ENCODE measurements around the gene XXYLT1. TPM values are rescaled to one million over a fixed set of nuclear protein-coding genes. Genes with fewer than 3 reads are reported as not detected.

Gene XXYLT1
- total and polyA plus RNA-seq, 3 experiments from 2014 or later = 7.9 to 10.5 (median 8.3) TPM

DNA sequence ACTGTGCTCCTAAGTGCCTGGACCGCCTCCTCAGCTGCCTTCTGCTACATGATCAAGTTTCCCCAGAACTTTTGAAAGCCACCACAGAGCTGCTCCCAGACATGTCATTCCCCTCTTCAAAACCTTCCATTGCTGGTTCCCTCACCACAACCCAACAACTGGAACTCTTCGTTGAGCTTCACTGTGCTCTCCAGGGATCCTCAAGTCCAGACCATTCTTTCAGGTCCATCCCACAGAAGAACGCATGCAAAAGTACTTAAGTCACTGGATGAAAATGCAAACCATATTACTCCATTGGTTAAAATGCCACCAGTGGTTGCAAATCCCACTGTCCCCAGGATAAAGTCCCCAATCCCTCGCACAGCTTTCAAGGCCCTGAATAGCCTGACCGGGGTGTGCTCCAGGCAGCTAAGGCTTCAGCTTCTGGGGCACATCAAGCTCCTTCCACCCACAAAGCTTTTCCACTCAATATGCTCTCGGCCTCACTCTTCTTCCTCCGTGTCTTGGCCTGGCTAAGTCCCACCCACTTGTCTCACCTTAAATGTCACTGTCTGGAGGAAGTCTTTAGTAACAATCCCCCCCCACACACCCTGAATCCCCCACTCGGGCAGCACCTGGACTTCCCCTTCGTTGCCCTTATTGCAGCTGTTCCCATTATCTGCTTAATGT is 84.8 kb downstream of the XXYLT1 start:
- H3K27me3 Mint-ChIP-seq = no peaks in the 10 kb centered on the region
- peak overlapping the region in 7 of 8 donors; percentile 4 to 84 (median 34) for H3K27ac Mint-ChIP-seq
- H3K4me1 ChIP-seq (ENCODE audit: insufficient read depth, low read length) = no peaks in the 10 kb centered on the region
- ChIA-PET POLR2A (no interaction called here), CTCF (interaction anchor here (1.1 kb wide), 1 partner anchor 23 kb away, joined by 3 read pairs; no protein-coding TSS in a partner anchor)
- no peaks in the 10 kb centered on the region for H3K9me3 ChIP-seq (ENCODE audit: low read length)
- peak overlapping the region; percentile 0 for H3K27ac ChIP-seq (ENCODE audit: low read depth, low read length)
- H3K4me3 ChIP-seq (ENCODE audit: low read length) = no peak overlapping the region
- peak overlapping the region in 2 of 7 donors; percentile 7 to 8 for H3K4me3 Mint-ChIP-seq
- H3K9me3 Mint-ChIP-seq = peaks cover 2 to 10% (median 7%) of the 10 kb centered on the region in 5 donors
- DNase-seq = no peak
- H3K36me3 Mint-ChIP-seq = peaks cover 4 to 14% (median 5%) of the 10 kb centered on the region in 3 donors
- no peaks in the 10 kb centered on the region for H3K27me3 ChIP-seq (ENCODE audit: insufficient read depth, low read length, poor library complexity, severe bottlenecking)
- no peaks in the 10 kb centered on the region for H3K36me3 ChIP-seq (ENCODE audit: insufficient read depth, low read length)
- H3K4me1 Mint-ChIP-seq = peaks cover 36 to 53% (median 40%) of the 10 kb centered on the region in 3 donors

GRCh38 chr3:195185583-195185982 is 85.4 kb downstream of the XXYLT1 start:
- H3K4me3 ChIP-seq (ENCODE audit: low read length) = no peak overlapping the region
- no peaks in the 10 kb centered on the region for H3K9me3 ChIP-seq (ENCODE audit: low read length)
- H3K36me3 Mint-ChIP-seq = peaks cover 2 to 10% (median 5%) of the 10 kb centered on the region in 3 donors
- H3K36me3 ChIP-seq (ENCODE audit: insufficient read depth, low read length) = no peaks in the 10 kb centered on the region
- H3K27me3 ChIP-seq (ENCODE audit: insufficient read depth, low read length, poor library complexity, severe bottlenecking) = no peaks in the 10 kb centered on the region
- H3K4me3 Mint-ChIP-seq = peak overlapping the region in 1 of 7 donors; percentile 2
- DNase-seq = no peak
- no peaks in the 10 kb centered on the region for H3K27me3 Mint-ChIP-seq
- CTCF ChIA-PET = interaction anchor here (1.1 to 1.2 kb wide), 2 partner anchors 15 to 23 kb away, joined by 3 to 5 read pairs; no protein-coding TSS in a partner anchor
- peaks cover 36 to 53% (median 41%) of the 10 kb centered on the region in 3 donors for H3K4me1 Mint-ChIP-seq
- peak overlapping the region; percentile 0 for H3K27ac ChIP-seq (ENCODE audit: low read depth, low read length)
- H3K27ac Mint-ChIP-seq = peak overlapping the region in 3 of 8 donors; percentile 29 to 76 (median 41)
- POLR2A ChIA-PET = no interaction called here
- peaks cover 0 to 5% (median 3%) of the 10 kb centered on the region in 5 donors for H3K9me3 Mint-ChIP-seq
- no peaks in the 10 kb centered on the region for H3K4me1 ChIP-seq (ENCODE audit: insufficient read depth, low read length)

GRCh38 chr3:195184716-195185421 is 86.1 kb downstream of the XXYLT1 start:
- Mint-ChIP-seq H3K36me3 (peaks cover 3 to 10% (median 5%) of the 10 kb centered on the region in 3 donors), H3K4me3 (peak overlapping the region in 3 of 7 donors; percentile 7 to 56 (median 26)), H3K4me1 (peaks cover 36 to 53% (median 41%) of the 10 kb centered on the region in 3 donors), H3K9me3 (peaks cover 0 to 5% (median 3%) of the 10 kb centered on the region in 5 donors), H3K27me3 (no peaks in the 10 kb centered on the region), H3K27ac (peak overlapping the region in 3 of 8 donors; percentile 62 to 77 (median 64))
- no peak overlapping the region for H3K4me3 ChIP-seq (ENCODE audit: low read length)
- H3K27me3 ChIP-seq (ENCODE audit: insufficient read depth, low read length, poor library complexity, severe bottlenecking) = no peaks in the 10 kb centered on the region
- POLR2A ChIA-PET = interaction anchor here (0.7 kb wide), 1 partner anchor 57 kb away, joined by 4 read pairs; no protein-coding TSS in a partner anchor
- no peak for DNase-seq
- CTCF ChIA-PET = interaction anchor here (1.1 to 1.2 kb wide), 2 partner anchors 16 to 24 kb away, joined by 3 to 5 read pairs; no protein-coding TSS in a partner anchor
- H3K27ac ChIP-seq (ENCODE audit: low read depth, low read length) = no peak overlapping the region
- no peaks in the 10 kb centered on the region for H3K9me3 ChIP-seq (ENCODE audit: low read length)
- H3K36me3 ChIP-seq (ENCODE audit: insufficient read depth, low read length) = no peaks in the 10 kb centered on the region
- no peaks in the 10 kb centered on the region for H3K4me1 ChIP-seq (ENCODE audit: insufficient read depth, low read length)

DNA sequence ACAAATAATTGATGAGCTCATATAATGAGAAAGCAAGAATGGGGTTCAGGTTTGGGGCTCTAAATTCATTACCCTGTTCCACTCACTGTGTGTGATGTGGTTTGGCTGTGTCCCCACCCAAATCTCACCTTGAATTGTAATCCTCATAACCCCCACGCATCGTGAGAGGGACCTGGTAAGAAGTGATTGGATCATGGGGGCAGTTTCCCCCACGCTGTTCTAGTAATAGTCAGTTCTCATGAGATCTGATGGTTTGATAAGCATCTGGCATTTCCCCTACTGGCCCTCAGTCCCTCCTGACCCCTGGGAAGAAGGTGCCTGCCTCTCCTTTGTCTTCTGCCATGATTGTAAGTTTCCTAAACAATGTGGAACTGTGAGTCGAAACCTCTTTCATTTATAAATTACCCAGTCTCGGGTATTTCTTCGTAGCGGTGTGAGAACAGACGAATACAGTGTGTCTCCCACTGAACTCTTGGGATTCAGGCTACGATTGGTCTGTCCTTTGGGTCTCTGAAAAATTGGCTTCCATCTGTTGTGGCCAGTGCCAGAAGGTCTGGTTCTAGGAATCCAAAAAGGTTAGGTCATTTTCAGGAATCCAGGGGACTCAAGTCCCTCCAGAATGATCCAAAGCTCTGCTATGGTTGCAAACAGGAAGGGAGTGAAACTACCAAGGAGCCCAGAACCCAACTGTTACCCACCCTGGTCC is 87.7 kb downstream of the XXYLT1 start:
- peaks cover 36 to 55% (median 41%) of the 10 kb centered on the region in 3 donors for H3K4me1 Mint-ChIP-seq

DNA sequence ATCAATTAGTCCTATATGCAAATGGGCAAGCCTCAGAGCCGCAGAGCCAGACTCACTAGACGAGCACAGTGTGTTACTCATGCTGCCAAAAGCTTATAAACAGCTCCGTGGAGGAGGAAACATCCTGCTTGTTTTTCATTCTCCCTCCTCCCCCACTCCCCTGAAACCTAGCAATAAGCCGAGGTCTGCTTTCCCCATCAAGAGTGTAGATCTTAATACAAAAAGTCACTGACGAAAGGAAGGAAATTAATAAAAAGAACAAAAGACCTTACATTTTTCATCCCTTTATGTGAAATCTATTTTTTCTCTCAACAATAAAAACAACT is 88.5 kb downstream of the XXYLT1 start:
- H3K27me3 ChIP-seq (ENCODE audit: insufficient read depth, low read length, poor library complexity, severe bottlenecking) = no peaks in the 10 kb centered on the region
- peak overlapping the region in 3 of 8 donors; percentile 2 to 66 (median 40) for H3K27ac Mint-ChIP-seq
- POLR2A ChIA-PET = no interaction called here
- CTCF ChIA-PET = no interaction called here
- peak overlapping the region in 3 of 7 donors; percentile 11 to 52 (median 42) for H3K4me3 Mint-ChIP-seq
- peaks cover 36 to 57% (median 43%) of the 10 kb centered on the region in 3 donors for H3K4me1 Mint-ChIP-seq
- H3K4me1 ChIP-seq (ENCODE audit: insufficient read depth, low read length) = no peaks in the 10 kb centered on the region
- no peak for DNase-seq
- H3K27me3 Mint-ChIP-seq = no peaks in the 10 kb centered on the region
- no peaks in the 10 kb centered on the region for H3K9me3 Mint-ChIP-seq
- no peak overlapping the region for H3K4me3 ChIP-seq (ENCODE audit: low read length)
- H3K27ac ChIP-seq (ENCODE audit: low read depth, low read length) = no peak overlapping the region
- H3K36me3 Mint-ChIP-seq = peaks cover 0 to 8% (median 6%) of the 10 kb centered on the region in 3 donors
- H3K9me3 ChIP-seq (ENCODE audit: low read length) = no peaks in the 10 kb centered on the region
- H3K36me3 ChIP-seq (ENCODE audit: insufficient read depth, low read length) = no peaks in the 10 kb centered on the region

More for the DNA sequence above, 87.7 kb downstream of the XXYLT1 start:
- Histone ChIP-seq H3K4me3 (ENCODE audit: low read length) (no peak overlapping the region), H3K4me1 (ENCODE audit: insufficient read depth, low read length) (no peaks in the 10 kb centered on the region), H3K36me3 (ENCODE audit: insufficient read depth, low read length) (no peaks in the 10 kb centered on the region), H3K27ac (ENCODE audit: low read depth, low read length) (no peak overlapping the region), H3K27me3 (ENCODE audit: insufficient read depth, low read length, poor library complexity, severe bottlenecking) (no peaks in the 10 kb centered on the region), H3K9me3 (ENCODE audit: low read length) (no peaks in the 10 kb centered on the region)
- H3K4me3 Mint-ChIP-seq = peak overlapping the region in 3 of 7 donors; percentile 9 to 56 (median 54)
- H3K9me3 Mint-ChIP-seq = no peaks in the 10 kb centered on the region
- no peak for DNase-seq
- H3K36me3 Mint-ChIP-seq = peaks cover 0 to 6% (median 5%) of the 10 kb centered on the region in 3 donors
- H3K27ac Mint-ChIP-seq = peak overlapping the region in 2 of 8 donors; percentile 29 to 88
- no peaks in the 10 kb centered on the region for H3K27me3 Mint-ChIP-seq
- POLR2A ChIA-PET = no interaction called here
- CTCF ChIA-PET = no interaction called here

DNA sequence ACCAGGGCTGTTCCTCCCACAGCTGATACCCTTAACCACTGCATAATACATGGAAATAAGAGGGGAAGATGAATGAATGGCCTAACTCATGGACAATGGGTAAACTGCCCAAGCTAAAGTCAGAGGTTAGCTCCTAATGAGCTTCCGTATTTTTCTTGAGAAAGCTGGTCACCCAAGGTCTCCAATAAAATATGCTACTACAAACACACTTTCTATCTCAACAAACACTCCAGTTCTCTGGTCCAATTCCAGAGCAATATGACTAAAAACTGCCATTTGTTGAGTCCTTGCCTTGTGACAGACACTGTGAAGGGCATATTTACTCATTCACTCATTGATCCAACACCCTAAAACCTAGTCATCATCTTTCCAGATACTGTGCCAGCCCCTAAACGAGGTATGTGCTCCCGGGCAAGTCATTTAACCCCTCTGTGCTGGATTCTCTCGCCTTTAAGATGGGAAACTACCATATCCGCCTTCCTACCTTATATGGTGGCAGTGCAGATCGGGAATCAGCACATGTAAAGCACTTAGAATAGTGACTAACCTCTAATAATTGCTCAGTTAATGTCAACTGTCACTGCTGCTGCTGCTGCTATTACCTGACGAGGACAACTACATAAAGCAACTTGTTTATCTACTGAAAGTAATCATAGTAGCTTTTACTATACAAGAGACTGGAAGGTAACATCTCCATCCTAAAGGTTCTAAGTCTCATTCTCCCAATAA is 89.1 kb downstream of the XXYLT1 start:
- Mint-ChIP-seq H3K4me1 (peaks cover 36 to 57% (median 40%) of the 10 kb centered on the region in 3 donors), H3K9me3 (no peaks in the 10 kb centered on the region), H3K4me3 (peak overlapping the region in 1 of 7 donors; percentile 42), H3K36me3 (peaks cover 3 to 10% (median 10%) of the 10 kb centered on the region in 3 donors), H3K27me3 (no peaks in the 10 kb centered on the region), H3K27ac (peak overlapping the region in 2 of 8 donors; percentile 2 to 40)
- no peak for DNase-seq
- H3K27me3 ChIP-seq (ENCODE audit: insufficient read depth, low read length, poor library complexity, severe bottlenecking) = no peaks in the 10 kb centered on the region
- peak overlapping the region; percentile 34 for H3K27ac ChIP-seq (ENCODE audit: low read depth, low read length)
- no peak overlapping the region for H3K4me3 ChIP-seq (ENCODE audit: low read length)
- H3K9me3 ChIP-seq (ENCODE audit: low read length) = no peaks in the 10 kb centered on the region
- CTCF ChIA-PET = no interaction called here
- POLR2A ChIA-PET = no interaction called here
- H3K4me1 ChIP-seq (ENCODE audit: insufficient read depth, low read length) = no peaks in the 10 kb centered on the region
- no peaks in the 10 kb centered on the region for H3K36me3 ChIP-seq (ENCODE audit: insufficient read depth, low read length)

GRCh38 chr3:195181113-195181498 is 89.9 kb downstream of the XXYLT1 start:
- Mint-ChIP-seq H3K4me1 (peaks cover 29 to 51% (median 34%) of the 10 kb centered on the region in 3 donors), H3K9me3 (no peaks in the 10 kb centered on the region), H3K27ac (no peak overlapping the region), H3K36me3 (peaks cover 3 to 10% (median 10%) of the 10 kb centered on the region in 3 donors), H3K27me3 (no peaks in the 10 kb centered on the region), H3K4me3 (no peak overlapping the region)
- POLR2A ChIA-PET = no interaction called here
- Histone ChIP-seq H3K4me3 (ENCODE audit: low read length) (no peak overlapping the region), H3K27ac (ENCODE audit: low read depth, low read length) (peak overlapping the region; percentile 71), H3K9me3 (ENCODE audit: low read length) (no peaks in the 10 kb centered on the region), H3K36me3 (ENCODE audit: insufficient read depth, low read length) (no peaks in the 10 kb centered on the region), H3K4me1 (ENCODE audit: insufficient read depth, low read length) (no peaks in the 10 kb centered on the region), H3K27me3 (ENCODE audit: insufficient read depth, low read length, poor library complexity, severe bottlenecking) (no peaks in the 10 kb centered on the region)
- CTCF ChIA-PET = no interaction called here
- no peak for DNase-seq
